Dermis blood vessel endothelial cell (primary cell): ENCODE results near the gene CDAN1. TPM values are rescaled to one million over a fixed set of nuclear protein-coding genes. Genes with fewer than 3 reads are reported as not detected.

ENCODE experiments used
- DNase-seq: peaks from one replicate; pipeline ENCODE4 v3.0.0; 2010
- total RNA-seq: library from RNA; depleted of rRNA; stranded (reverse); fragments of >200 nt; gene quantifications from 2 replicates; pipeline ENCODE4 v1.2.3, GENCODE V29; 2014

Gene CDAN1
- total RNA-seq, 1 donor from 2014 or later: 12.9 TPM

GRCh38 chr15:42734076-42734672 lies 2.8 kb downstream of the CDAN1 start:
- no peak for DNase-seq

GRCh38 chr15:42733027-42733426 lies 3.9 kb downstream of the CDAN1 start:
- no peak for DNase-seq

GRCh38 chr15:42732095-42732827 lies 4.7 kb downstream of the CDAN1 start:
- DNase-seq: no peak

- DNase-seq: no peak
These were observed 5.5 kb downstream of the CDAN1 start for GRCh38 chr15:42731461-42731860.

GRCh38 chr15:42730536-42730935 lies 6.4 kb downstream of the CDAN1 start:
- DNase-seq: no peak

- no peak for DNase-seq
These were observed 6.8 kb downstream of the CDAN1 start for GRCh38 chr15:42730135-42730534.

GRCh38 chr15:42729409-42729808 lies 7.5 kb downstream of the CDAN1 start:
- DNase-seq: no peak

- no peak for DNase-seq
These were observed 8.0 kb downstream of the CDAN1 start for GRCh38 chr15:42728972-42729371.

GRCh38 chr15:42728560-42728959 lies 8.4 kb downstream of the CDAN1 start:
- DNase-seq: no peak

- no peak for DNase-seq
These were observed 9.1 kb downstream of the CDAN1 start for GRCh38 chr15:42727750-42728381.

GRCh38 chr15:42726114-42726513 lies 10.8 kb downstream of the CDAN1 start:
- DNase-seq: no peak

GRCh38 chr15:42725331-42725903 lies 11.5 kb downstream of the CDAN1 start:
- no peak for DNase-seq

GRCh38 chr15:42724276-42724675 lies 12.7 kb downstream of the CDAN1 start:
- no peak for DNase-seq

- peak; percentile 41 for DNase-seq
These were observed 13.9 kb downstream of the CDAN1 start for GRCh38 chr15:42723068-42723467.

- DNase-seq: no peak
These were observed 15.0 kb downstream of the CDAN1 start for GRCh38 chr15:42721916-42722315.

- DNase-seq: no peak
These were observed 15.9 kb downstream of the CDAN1 start for GRCh38 chr15:42721016-42721415.

- no peak for DNase-seq
These were observed 16.9 kb downstream of the CDAN1 start for GRCh38 chr15:42720071-42720470.

- no peak for DNase-seq
These were observed 17.9 kb downstream of the CDAN1 start for GRCh38 chr15:42719043-42719442.

- no peak for DNase-seq
These were observed 20.3 kb downstream of the CDAN1 start for GRCh38 chr15:42716626-42717025.

GRCh38 chr15:42716125-42716524 lies 20.8 kb downstream of the CDAN1 start:
- DNase-seq: no peak

GRCh38 chr15:42712584-42712983 lies 24.3 kb downstream of the CDAN1 start:
- DNase-seq: no peak

GRCh38 chr15:42711746-42712145 lies 25.2 kb downstream of the CDAN1 start:
- no peak for DNase-seq

- no peak for DNase-seq
These were observed 26.3 kb downstream of the CDAN1 start for GRCh38 chr15:42710662-42711061.
